ENCODE measurements around the gene TANC2. TPM values are rescaled to one million over a fixed set of nuclear protein-coding genes. Genes with fewer than 3 reads are reported as not detected.

The TANC2 gene
- total and polyA plus RNA-seq, 10 donors, result 0.47 to 35.8 (median 19.0) TPM

DNA sequence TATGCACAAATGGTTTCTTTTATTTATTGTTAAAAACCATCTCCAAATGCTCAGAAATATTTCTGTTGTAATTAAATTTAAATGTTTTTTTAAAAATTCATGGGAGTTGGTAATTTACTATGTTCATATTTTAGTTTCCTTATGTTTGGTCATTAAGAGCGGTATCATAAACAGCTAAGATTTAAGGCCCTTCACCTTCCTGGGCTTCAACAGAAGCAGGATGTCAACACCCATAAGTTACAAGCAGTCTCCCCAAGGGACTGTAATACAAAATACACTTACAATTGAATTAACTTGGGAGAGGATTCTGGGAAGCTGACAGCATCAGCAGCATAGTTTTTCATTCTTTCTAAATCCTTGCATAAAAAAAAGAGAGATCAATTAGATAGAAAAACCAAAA is 30.9 kb upstream of the TANC2 start:
- Histone ChIP-seq H3K9me3 (peaks cover 0 to 5% (median under 1%) of the 10 kb centered on the region in 8 donors), H3K4me3 (no peak overlapping the region), H3K4me1 (no peaks in the 10 kb centered on the region), H3K27ac (no peak overlapping the region), H3K36me3 (no peaks in the 10 kb centered on the region), H3K27me3 (replicated peaks in 1 of 7) (peaks cover 0 to 41% (median 0%) of the 10 kb centered on the region in 7 donors)
- 90 to 97% (median 94%) methylated on average over 1 of the region's 1 CpG for WGBS, 5 donors
- TF ChIP-seq POLR2AphosphoS5 (IDR thresholded peaks at IDR 0.05) (no peak), POLR2A (IDR thresholded peaks at IDR 0.05) (no peak)
- TF ChIP-seq, protein P1, sequence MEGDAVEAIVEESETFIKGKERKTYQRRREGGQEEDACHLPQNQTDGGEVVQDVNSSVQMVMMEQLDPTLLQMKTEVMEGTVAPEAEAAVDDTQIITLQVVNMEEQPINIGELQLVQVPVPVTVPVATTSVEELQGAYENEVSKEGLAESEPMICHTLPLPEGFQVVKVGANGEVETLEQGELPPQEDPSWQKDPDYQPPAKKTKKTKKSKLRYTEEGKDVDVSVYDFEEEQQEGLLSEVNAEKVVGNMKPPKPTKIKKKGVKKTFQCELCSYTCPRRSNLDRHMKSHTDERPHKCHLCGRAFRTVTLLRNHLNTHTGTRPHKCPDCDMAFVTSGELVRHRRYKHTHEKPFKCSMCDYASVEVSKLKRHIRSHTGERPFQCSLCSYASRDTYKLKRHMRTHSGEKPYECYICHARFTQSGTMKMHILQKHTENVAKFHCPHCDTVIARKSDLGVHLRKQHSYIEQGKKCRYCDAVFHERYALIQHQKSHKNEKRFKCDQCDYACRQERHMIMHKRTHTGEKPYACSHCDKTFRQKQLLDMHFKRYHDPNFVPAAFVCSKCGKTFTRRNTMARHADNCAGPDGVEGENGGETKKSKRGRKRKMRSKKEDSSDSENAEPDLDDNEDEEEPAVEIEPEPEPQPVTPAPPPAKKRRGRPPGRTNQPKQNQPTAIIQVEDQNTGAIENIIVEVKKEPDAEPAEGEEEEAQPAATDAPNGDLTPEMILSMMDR (IDR thresholded peaks at IDR 0.05 in 8 of 11, conservative IDR thresholded peaks at IDR 0.05 in 3 of 11), result no peak
- DNase-seq, result no peak
- intact Hi-C loops (cut with DNase I; ENCODE audit: low total_unique reads), result no loop called here

DNA sequence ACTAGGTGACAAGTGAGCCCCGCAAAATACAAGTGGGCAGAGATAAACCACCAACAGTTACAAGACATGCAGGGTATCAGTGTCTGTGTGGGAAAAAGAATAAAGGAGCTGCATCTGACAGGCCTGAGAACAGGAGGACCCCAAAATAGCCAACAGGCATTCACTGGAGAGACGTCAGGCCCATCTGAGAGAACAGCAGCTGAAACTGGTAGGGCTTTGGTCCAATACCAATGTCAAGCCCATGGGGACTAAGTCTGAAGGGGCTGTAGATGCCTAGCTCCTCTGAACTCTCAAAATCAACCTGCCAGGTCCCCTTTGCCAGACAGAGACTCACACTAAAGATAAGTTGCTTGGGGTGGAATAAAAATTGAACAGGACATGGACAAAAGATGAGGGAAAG is 30.5 kb upstream of the TANC2 start:
- no peak overlapping the region for H3K4me3 ChIP-seq
- 74 to 94% (median 85%) methylated on average over 2 of the region's 2 CpGs for WGBS, 5 donors
- H3K36me3 ChIP-seq, result no peaks in the 10 kb centered on the region
- intact Hi-C loops (cut with DNase I; ENCODE audit: low total_unique reads), result no loop called here
- DNase-seq, result no peak
- no peak for TF ChIP-seq POLR2AphosphoS5 (IDR thresholded peaks at IDR 0.05)
- TF ChIP-seq, protein P1 (IDR thresholded peaks at IDR 0.05 in 8 of 11, conservative IDR thresholded peaks at IDR 0.05 in 3 of 11), result no peak
- TF ChIP-seq POLR2A (IDR thresholded peaks at IDR 0.05), result no peak
- peaks cover 0 to 41% (median 0%) of the 10 kb centered on the region in 7 donors for H3K27me3 ChIP-seq (replicated peaks in 1 of 7)
- H3K4me1 ChIP-seq, result no peaks in the 10 kb centered on the region
- peaks cover 0 to 9% (median 3%) of the 10 kb centered on the region in 8 donors for H3K9me3 ChIP-seq
- H3K27ac ChIP-seq, result no peak overlapping the region

DNA sequence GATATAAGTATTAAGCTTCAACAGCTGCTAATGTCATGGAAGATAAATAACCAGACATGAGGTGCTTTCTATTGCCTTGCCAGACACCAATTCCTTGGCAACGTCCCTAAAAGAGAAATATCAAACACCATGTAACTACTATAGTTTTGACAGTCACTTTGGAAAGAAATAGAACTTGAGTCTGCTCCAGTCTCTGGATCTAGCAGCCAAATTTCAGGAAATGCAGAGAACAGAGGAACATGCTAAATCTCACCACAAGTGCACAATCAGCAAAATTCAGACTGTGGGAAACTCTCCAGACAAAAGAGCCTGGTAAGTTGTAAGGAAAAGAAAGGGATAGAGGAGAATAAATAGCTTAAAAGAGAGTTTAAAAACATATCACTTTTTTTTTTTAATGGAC is 28.4 kb upstream of the TANC2 start:
- no peaks in the 10 kb centered on the region for H3K36me3 ChIP-seq
- WGBS, 5 donors, result 52 to 85% (median 72%) methylated on average over 1 of the region's 1 CpG
- no peak overlapping the region for H3K4me3 ChIP-seq
- TF ChIP-seq POLR2A (IDR thresholded peaks at IDR 0.05) (no peak), POLR2AphosphoS5 (IDR thresholded peaks at IDR 0.05) (no peak)
- TF ChIP-seq, protein P1 (IDR thresholded peaks at IDR 0.05 in 8 of 11, conservative IDR thresholded peaks at IDR 0.05 in 3 of 11), result no peak
- peaks cover 0 to 30% (median 23%) of the 10 kb centered on the region in 8 donors for H3K9me3 ChIP-seq
- H3K27ac ChIP-seq, result no peak overlapping the region
- no peak for DNase-seq
- peaks cover 0 to 32% (median 0%) of the 10 kb centered on the region in 7 donors for H3K27me3 ChIP-seq (replicated peaks in 1 of 7)
- H3K4me1 ChIP-seq, result no peaks in the 10 kb centered on the region
- intact Hi-C loops (cut with DNase I; ENCODE audit: low total_unique reads), result no loop called here

DNA sequence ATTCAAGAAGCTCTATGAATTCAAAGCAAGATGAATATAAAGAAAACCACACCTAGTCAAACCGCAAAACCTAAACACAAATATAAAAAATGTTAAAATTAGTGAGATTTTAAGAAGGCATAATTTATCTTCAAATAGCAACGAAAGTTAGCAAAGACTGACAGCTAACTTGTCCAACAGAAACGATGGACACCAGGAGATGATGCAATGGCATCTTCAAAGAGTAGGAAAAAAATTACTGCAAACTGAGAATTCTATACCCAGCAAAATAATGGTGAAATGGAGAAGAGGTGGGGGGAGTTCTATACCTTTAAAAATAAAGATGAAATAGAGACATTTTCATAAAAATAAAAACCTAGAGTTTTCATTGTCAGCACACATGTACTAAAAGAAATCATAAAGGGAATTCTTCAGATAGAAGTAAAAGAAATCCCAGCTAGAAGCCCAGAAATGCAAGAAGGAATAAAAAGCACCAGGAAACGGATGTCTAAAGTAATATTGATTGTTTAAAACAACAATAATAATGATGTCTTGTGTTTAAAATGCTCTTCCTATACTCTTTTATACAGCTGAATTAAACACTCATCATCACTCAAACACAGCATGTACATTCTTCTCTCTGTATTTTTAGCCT is 24.6 kb upstream of the TANC2 start:
- DNase-seq, result no peak
- intact Hi-C loops (cut with DNase I; ENCODE audit: low total_unique reads), result no loop called here
- no peaks in the 10 kb centered on the region for H3K36me3 ChIP-seq
- H3K27ac ChIP-seq, result no peak overlapping the region
- H3K4me1 ChIP-seq, result no peaks in the 10 kb centered on the region
- H3K27me3 ChIP-seq (replicated peaks in 1 of 7), result peaks cover 0 to 11% (median 0%) of the 10 kb centered on the region in 7 donors
- no peak for TF ChIP-seq POLR2A (IDR thresholded peaks at IDR 0.05)
- TF ChIP-seq POLR2AphosphoS5 (IDR thresholded peaks at IDR 0.05), result no peak
- TF ChIP-seq, protein P1 (IDR thresholded peaks at IDR 0.05 in 8 of 11, conservative IDR thresholded peaks at IDR 0.05 in 3 of 11), result no peak
- WGBS, 5 donors, result 81 to 89% (median 83%) methylated on average over 4 of the region's 4 CpGs
- H3K4me3 ChIP-seq, result no peak overlapping the region
- H3K9me3 ChIP-seq, result peaks cover 0 to 30% (median 23%) of the 10 kb centered on the region in 8 donors

Data from spleen (tissue), 11 donors.